GM06990 (cell line): ENCODE results near the gene SPATA16.

Experiments used
- DNase-seq: peaks from one replicate; pipeline ENCODE4 v3.0.0-alpha.2; 2011; ENCODE audit not compliant: insufficient read length; ENCODE audit errors: extremely low read depth
- H3K27me3 ChIP-seq: replicated peaks from 2 replicates; pipeline ENCODE4 v1.6.0; 2011; ENCODE audit warnings: low read length; ENCODE audit not compliant: control insufficient read depth, insufficient read depth
- H3K36me3 ChIP-seq: 2 replicates; pipeline ENCODE4 v1.5.1; 2011; ENCODE audit warnings: low read length; ENCODE audit not compliant: control insufficient read depth, insufficient read depth
- H3K4me3 ChIP-seq: replicated peaks from 2 replicates; pipeline ENCODE4 v1.5.1; 2011; ENCODE audit warnings: low read depth, mild to moderate bottlenecking, control low read depth, low read length
- CTCF ChIP-seq: IDR thresholded peaks from 2 replicates; pipeline ENCODE4 v1.5.1; 2011; ENCODE audit warnings: low read length, control low read depth, mild to moderate bottlenecking, inconsistent platforms; ENCODE audit not compliant: insufficient read depth, poor library complexity, severe bottlenecking

SPATA16 gene

GRCh38 chr3:172913911-172914655 lies 227.0 kb downstream of the SPATA16 start:
- Histone ChIP-seq H3K36me3 (no peaks in the 10 kb centered on the region), H3K27me3 (no peaks in the 10 kb centered on the region), H3K4me3 (no peak overlapping the region)
- no peak for TF ChIP-seq CTCF
- DNase-seq: no peak

DNA sequence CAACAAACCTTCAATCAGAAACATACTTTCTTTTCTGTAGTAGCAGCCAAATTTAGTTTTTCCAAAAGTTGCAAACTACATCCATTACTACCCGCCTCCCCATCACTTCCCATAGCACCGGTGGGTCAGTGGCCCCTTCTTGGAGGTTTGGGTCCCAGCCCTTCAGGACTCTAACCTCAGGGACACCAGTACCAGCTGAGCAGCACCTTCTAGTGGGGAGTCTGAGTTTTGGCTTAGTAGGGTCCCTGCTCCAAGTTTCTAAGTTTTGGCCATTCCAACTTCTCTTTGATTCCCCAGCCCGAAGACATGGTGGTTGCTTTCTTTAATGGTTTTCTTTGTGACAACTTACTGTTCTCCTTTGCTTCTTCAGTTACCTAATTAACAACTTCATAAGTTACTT lies 229.9 kb downstream of the SPATA16 start:
- H3K27me3 ChIP-seq: no peaks in the 10 kb centered on the region
- no peak for DNase-seq
- no peaks in the 10 kb centered on the region for H3K36me3 ChIP-seq
- no peak overlapping the region for H3K4me3 ChIP-seq
- TF ChIP-seq CTCF: no peak

DNA sequence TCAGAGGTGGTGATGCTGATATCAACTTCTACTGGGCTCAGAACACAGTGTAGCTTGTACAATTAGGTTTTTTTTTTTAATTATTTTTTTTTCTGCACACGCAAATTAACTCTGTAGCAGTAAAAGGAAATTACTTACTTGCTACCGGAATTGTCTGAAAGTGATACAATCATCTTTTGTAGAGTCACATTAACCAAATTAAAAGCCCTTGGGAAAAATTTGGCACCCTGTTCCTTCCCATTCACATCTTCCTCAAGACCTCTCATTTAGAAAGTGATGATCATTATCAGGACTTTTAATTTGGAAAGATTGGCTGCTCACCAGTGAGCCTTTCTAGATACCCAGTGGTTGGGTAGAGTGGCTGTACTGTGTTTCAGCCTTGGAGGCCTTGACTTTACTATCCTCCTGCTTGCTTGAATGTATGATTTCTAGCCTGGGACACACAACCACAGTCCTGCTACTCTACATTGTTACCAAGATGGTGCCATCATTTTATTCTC lies 232.2 kb downstream of the SPATA16 start:
- DNase-seq: no peak
- Histone ChIP-seq H3K4me3 (no peak overlapping the region), H3K27me3 (no peaks in the 10 kb centered on the region; the same call in 1 of the 2 replicates), H3K36me3 (no peaks in the 10 kb centered on the region)
- TF ChIP-seq CTCF: no peak

- no peaks in the 10 kb centered on the region; the same call in 1 of the 2 replicates for H3K27me3 ChIP-seq
- no peak for TF ChIP-seq CTCF
- H3K36me3 ChIP-seq: no peaks in the 10 kb centered on the region
- no peak for DNase-seq
- H3K4me3 ChIP-seq: no peak overlapping the region
These were observed 235.6 kb downstream of the SPATA16 start for GRCh38 chr3:172905451-172905850.

GRCh38 chr3:172904711-172905373 lies 236.2 kb downstream of the SPATA16 start:
- no peak for TF ChIP-seq CTCF
- Histone ChIP-seq H3K27me3 (no peaks in the 10 kb centered on the region; the same call in 1 of the 2 replicates), H3K4me3 (no peak overlapping the region), H3K36me3 (no peaks in the 10 kb centered on the region)
- DNase-seq: no peak
